Prostate gland (tissue), 2 donors: Measurements from ENCODE around the gene RNF148.

ENCODE experiments used
- CTCF ChIP-seq, 4 experiments: fragments of 200-600 bp in 2 of 4; fragments of 450-650 bp in 2 of 4; sonication (generic) in 2 of 4; IDR thresholded peaks; 1 replicate in 3 of 4; 2 replicates in 1 of 4; pipeline ENCODE4 v1.5.1; 2016 to 2019; ENCODE audit warnings: antibody characterized with exemption in 4 of 4, mild to moderate bottlenecking in 2 of 4, moderate library complexity in 2 of 4
- POLR2A ChIP-seq: fragments of 450-650 bp; IDR thresholded peaks from one replicate; pipeline ENCODE4 v1.6.1; 2016; ENCODE audit warnings: antibody characterized with exemption, mild to moderate bottlenecking

GRCh38 chr7:122717356-122718089 lies 14.8 kb upstream of the RNF148 start:
- no peak for TF ChIP-seq CTCF (IDR thresholded peaks at IDR 0.05)
- no peak for TF ChIP-seq POLR2A
